WTC11 (cell line): ENCODE measurements around the gene MRPS27. TPM values are rescaled to one million over a fixed set of nuclear protein-coding genes. Genes with fewer than 3 reads are reported as not detected.
A peak's percentile ranks its signal among the peaks of the same experiment; 100 is the strongest.
"Not testable (repeated sequence)": the region's sequence is repeated elsewhere in the genome, so short reads cannot be mapped to it uniquely, and the experiment has no call there.

Experiments used
- ATAC-seq: fragments of 200-7000 bp; cut with Tn5 transposase; 2 replicates; pipeline ENCODE4 v1.10.0; 2021; ENCODE audit warnings: mild to moderate bottlenecking, moderate library complexity
- CTCF ChIA-PET: fragments of 300-600 bp; sonication (Branson Sonifier 250); formaldehyde crosslinking; loops from one replicate; lab custom pipeline; 2021; ENCODE audit warnings: antibody characterized with exemption; lab: Charles Lee
- POLR2A ChIA-PET: fragments of 350-600 bp; sonication (Branson Sonifier 250); formaldehyde crosslinking; loops from one replicate; lab custom pipeline; 2021; ENCODE audit warnings: antibody characterized with exemption; lab: Charles Lee
- DNase-seq: peaks from one replicate; pipeline ENCODE4 v3.0.0; 2021; ENCODE audit warnings: low spot score
- H3K27ac Mint-ChIP-seq: 2 replicates; pipeline ENCODE4 v1.8.0; 2021; ENCODE audit warnings: mixed read lengths
- H3K27me3 Mint-ChIP-seq: 2 replicates; pipeline ENCODE4 v1.8.0; 2021; ENCODE audit warnings: low read depth, mild to moderate bottlenecking, moderate library complexity, mixed read lengths
- H3K36me3 Mint-ChIP-seq: 2 replicates; pipeline ENCODE4 v1.8.0; 2021; ENCODE audit warnings: mixed read lengths
- H3K4me1 Mint-ChIP-seq: 2 replicates; pipeline ENCODE4 v1.8.0; 2022; ENCODE audit warnings: mixed read lengths
- H3K4me3 Mint-ChIP-seq: 2 replicates; pipeline ENCODE4 v1.8.0; 2021; ENCODE audit warnings: mild to moderate bottlenecking, moderate library complexity, mixed read lengths
- H3K9me3 Mint-ChIP-seq: 2 replicates; pipeline ENCODE4 v1.8.0; 2021; ENCODE audit warnings: mixed read lengths
- ATF2 ChIP-seq: sonication (generic); formaldehyde crosslinking; IDR thresholded peaks from 2 replicates; pipeline ENCODE4 v1.8.1; 2022; ENCODE audit warnings: low read depth, missing genetic modification reagents, borderline replicate concordance
- CTCF ChIP-seq: fragments of 200-600 bp; IDR thresholded peaks from 2 replicates; pipeline ENCODE4 v1.8.0; 2022; ENCODE audit warnings: antibody characterized with exemption
- E2F5 ChIP-seq: sonication (generic); formaldehyde crosslinking; IDR thresholded peaks from 2 replicates; pipeline ENCODE4 v1.8.1; 2022; ENCODE audit warnings: mild to moderate bottlenecking, moderate library complexity, missing genetic modification reagents
- JUN ChIP-seq: sonication (generic); formaldehyde crosslinking; IDR thresholded peaks from 2 replicates; pipeline ENCODE4 v1.8.0; 2023; ENCODE audit warnings: mild to moderate bottlenecking, missing genetic modification reagents
- NFE2L1 ChIP-seq: sonication (generic); formaldehyde crosslinking; IDR thresholded peaks from 2 replicates; pipeline ENCODE4 v1.8.1; 2023; ENCODE audit warnings: missing genetic modification reagents
- PRRX2 ChIP-seq: fragments of 250-450 bp; sonication (Bioruptor Pico); IDR thresholded peaks from 2 replicates; pipeline ENCODE4 v1.8.0; 2021; ENCODE audit warnings: mild to moderate bottlenecking
- TCF7 ChIP-seq: sonication (generic); formaldehyde crosslinking; IDR thresholded peaks from 2 replicates; pipeline ENCODE4 v1.8.0; 2022; ENCODE audit warnings: mild to moderate bottlenecking, low read depth, missing genetic modification reagents, moderate library complexity
- TEAD4 ChIP-seq: sonication (generic); formaldehyde crosslinking; IDR thresholded peaks from 2 replicates; pipeline ENCODE4 v1.8.0; 2022; ENCODE audit warnings: mild to moderate bottlenecking, missing genetic modification reagents
- ZBTB21 ChIP-seq: sonication (generic); formaldehyde crosslinking; IDR thresholded peaks from 2 replicates; pipeline ENCODE4 v1.8.1; 2023; ENCODE audit warnings: mild to moderate bottlenecking, missing genetic modification reagents, borderline replicate concordance
- ZBTB43 ChIP-seq: sonication (generic); formaldehyde crosslinking; IDR thresholded peaks from 2 replicates; pipeline ENCODE4 v1.8.1; 2023; ENCODE audit warnings: mild to moderate bottlenecking, missing genetic modification reagents
- ZNF219 ChIP-seq: sonication (generic); formaldehyde crosslinking; IDR thresholded peaks from 2 replicates; pipeline ENCODE4 v1.8.0; 2023; ENCODE audit warnings: missing genetic modification reagents, mild to moderate bottlenecking, borderline replicate concordance
- ZNF263 ChIP-seq: sonication (generic); formaldehyde crosslinking; IDR thresholded peaks from 2 replicates; pipeline ENCODE4 v1.8.1; 2022; ENCODE audit warnings: low read depth, mild to moderate bottlenecking, moderate library complexity, missing genetic modification reagents
- ZNF317 ChIP-seq: sonication (generic); formaldehyde crosslinking; IDR thresholded peaks from 2 replicates; pipeline ENCODE4 v1.8.1; 2023; ENCODE audit warnings: low read depth, mild to moderate bottlenecking, moderate library complexity, missing genetic modification reagents, borderline replicate concordance
- ZNF396 ChIP-seq: fragments of 250-450 bp; sonication (Bioruptor Pico); IDR thresholded peaks from 2 replicates; pipeline ENCODE4 v1.8.0; 2021; ENCODE audit warnings: mild to moderate bottlenecking, moderate library complexity, borderline replicate concordance
- total RNA-seq: library from RNA; stranded (reverse); gene quantifications from 3 replicates; pipeline ENCODE4 v1.2.3, GENCODE V29; 2021

Gene MRPS27
- total RNA-seq, 1 experiment from 2014 or later, result 80.1 TPM

- Mint-ChIP-seq H3K9me3 (peaks cover 6% of the 10 kb centered on the region; the same call in 1 of the 2 replicates), H3K27me3 (no peaks in the 10 kb centered on the region), H3K4me1 (peaks cover 47% of the 10 kb centered on the region), H3K36me3 (peaks cover 15% of the 10 kb centered on the region), H3K4me3 (no peak overlapping the region), H3K27ac (peak overlapping the region; percentile 85)
- TF ChIP-seq NFE2L1 (CRISPR knock-in tag), result no peak
- TF ChIP-seq JUN (CRISPR knock-in tag), result no peak
- no peak for TF ChIP-seq ZNF219 (CRISPR knock-in tag)
- no peak for TF ChIP-seq ZNF263 (CRISPR knock-in tag)
- no peak for TF ChIP-seq ZBTB21 (CRISPR knock-in tag)
- ATAC-seq (no peak), DNase-seq (no peak)
- ChIA-PET CTCF (no interaction called here), POLR2A (no interaction called here)
These were observed 19.3 kb downstream of the MRPS27 start for GRCh38 chr5:72300590-72301339.

GRCh38 chr5:72298711-72299110 is 21.3 kb downstream of the MRPS27 start:
- Mint-ChIP-seq H3K36me3 (peaks cover 19% of the 10 kb centered on the region), H3K9me3 (peaks cover 6% of the 10 kb centered on the region; the same call in 1 of the 2 replicates), H3K27ac (no peak overlapping the region), H3K4me1 (peaks cover 39% of the 10 kb centered on the region), H3K4me3 (no peak overlapping the region), H3K27me3 (no peaks in the 10 kb centered on the region)
- no peak for TF ChIP-seq ATF2 (CRISPR knock-in tag)
- no peak for TF ChIP-seq CTCF
- TF ChIP-seq E2F5, result no peak
- no peak for TF ChIP-seq ZNF317 (CRISPR knock-in tag)
- TF ChIP-seq ZNF396 (CRISPR knock-in tag), result no peak
- no peak for TF ChIP-seq ZBTB43
- TF ChIP-seq NFE2L1 (CRISPR knock-in tag), result no peak
- TF ChIP-seq TCF7, result no peak
- TF ChIP-seq PRRX2 (CRISPR knock-in tag), result no peak
- TF ChIP-seq TEAD4 (CRISPR knock-in tag), result no peak
- ATAC-seq (no peak), DNase-seq (no peak)
- ChIA-PET CTCF (no interaction called here), POLR2A (no interaction called here)

GRCh38 chr5:72298136-72298535 is 21.9 kb downstream of the MRPS27 start:
- POLR2A ChIA-PET, DNase-seq, ATAC-seq, H3K9me3 Mint-ChIP-seq, H3K27me3 Mint-ChIP-seq, H3K4me3 Mint-ChIP-seq, H3K27ac Mint-ChIP-seq, CTCF ChIA-PET: not testable (repeated sequence)
- H3K36me3 Mint-ChIP-seq, result peaks cover 15% of the 10 kb centered on the region
- H3K4me1 Mint-ChIP-seq, result peaks cover 39% of the 10 kb centered on the region
